OCI-LY1 (cell line): ENCODE results near the gene MTF2.

Experiments used
- CTCF ChIP-seq: fragments of 200-600 bp; sonication (generic), shearing (Covaris generic); IDR thresholded peaks from 2 replicates; pipeline ENCODE4 v1.5.1; 2017; ENCODE audit warnings: mild to moderate bottlenecking, antibody characterized with exemption, low read length, moderate library complexity, mixed read lengths
- EZH2 ChIP-seq: fragments of 200-600 bp; sonication (generic), shearing (Covaris generic); IDR thresholded peaks from 2 replicates; pipeline ENCODE4 v1.8.0; 2017; ENCODE audit warnings: borderline replicate concordance, mixed run types, mild to moderate bottlenecking, antibody characterized with exemption, low read length, moderate library complexity, mixed read lengths

GRCh38 chr1:93148001-93148400, 68.9 kb downstream of the MTF2 start:
- TF ChIP-seq CTCF (no peak), EZH2 (no peak)
